WTC11 (cell line): ENCODE data around the gene ENKUR. TPM values are rescaled to one million over a fixed set of nuclear protein-coding genes. Genes with fewer than 3 reads are reported as not detected.
"Not testable (repeated sequence)": the region's sequence is repeated elsewhere in the genome, so short reads cannot be mapped to it uniquely, and the experiment has no call there.

Experiments used
- ATAC-seq: fragments of 200-7000 bp; cut with Tn5 transposase; 2 replicates; pipeline ENCODE4 v1.10.0; 2021; ENCODE audit warnings: mild to moderate bottlenecking, moderate library complexity
- CTCF ChIA-PET: fragments of 300-600 bp; sonication (Branson Sonifier 250); formaldehyde crosslinking; loops from one replicate; lab custom pipeline; 2021; ENCODE audit warnings: antibody characterized with exemption; lab: Charles Lee
- POLR2A ChIA-PET: fragments of 350-600 bp; sonication (Branson Sonifier 250); formaldehyde crosslinking; loops from one replicate; lab custom pipeline; 2021; ENCODE audit warnings: antibody characterized with exemption; lab: Charles Lee
- DNase-seq: peaks from one replicate; pipeline ENCODE4 v3.0.0; 2021; ENCODE audit warnings: low spot score
- H3K27ac Mint-ChIP-seq: 2 replicates; pipeline ENCODE4 v1.8.0; 2021; ENCODE audit warnings: mixed read lengths
- H3K27me3 Mint-ChIP-seq: 2 replicates; pipeline ENCODE4 v1.8.0; 2021; ENCODE audit warnings: low read depth, mild to moderate bottlenecking, moderate library complexity, mixed read lengths
- H3K36me3 Mint-ChIP-seq: 2 replicates; pipeline ENCODE4 v1.8.0; 2021; ENCODE audit warnings: mixed read lengths
- H3K4me1 Mint-ChIP-seq: 2 replicates; pipeline ENCODE4 v1.8.0; 2022; ENCODE audit warnings: mixed read lengths
- H3K4me3 Mint-ChIP-seq: 2 replicates; pipeline ENCODE4 v1.8.0; 2021; ENCODE audit warnings: mild to moderate bottlenecking, moderate library complexity, mixed read lengths
- H3K9me3 Mint-ChIP-seq: 2 replicates; pipeline ENCODE4 v1.8.0; 2021; ENCODE audit warnings: mixed read lengths
- ELF4 ChIP-seq: sonication (generic); formaldehyde crosslinking; IDR thresholded peaks from 2 replicates; pipeline ENCODE4 v1.8.1; 2022; ENCODE audit warnings: low read depth, mild to moderate bottlenecking, moderate library complexity, missing genetic modification reagents
- FOXK1 ChIP-seq: sonication (generic); formaldehyde crosslinking; IDR thresholded peaks from 2 replicates; pipeline ENCODE4 v1.8.0; 2022; ENCODE audit warnings: mild to moderate bottlenecking, moderate library complexity, missing genetic modification reagents
- FOXP1 ChIP-seq: sonication (generic); formaldehyde crosslinking; IDR thresholded peaks from 2 replicates; pipeline ENCODE4 v1.8.0; 2022; ENCODE audit warnings: missing genetic modification reagents, mild to moderate bottlenecking, moderate library complexity, borderline replicate concordance
- GTF2I ChIP-seq: fragments of 250-450 bp; sonication (Bioruptor Pico); conservative IDR thresholded peaks from 2 replicates; pipeline ENCODE4 v1.4.0; 2021; ENCODE audit warnings: mild to moderate bottlenecking
- MXD4 ChIP-seq: fragments of 250-450 bp; sonication (Bioruptor Pico); IDR thresholded peaks from 2 replicates; pipeline ENCODE4 v1.8.0; 2021; ENCODE audit warnings: mild to moderate bottlenecking, moderate library complexity, borderline replicate concordance
- NFATC4 ChIP-seq: fragments of 250-450 bp; sonication (Bioruptor Pico); IDR thresholded peaks from 2 replicates; pipeline ENCODE4 v1.9.0; 2021; ENCODE audit warnings: mild to moderate bottlenecking
- NFYB ChIP-seq: sonication (generic); formaldehyde crosslinking; conservative IDR thresholded peaks from 2 replicates; pipeline ENCODE4 v1.8.0; 2022; ENCODE audit warnings: low read depth, missing genetic modification reagents
- SOX15 ChIP-seq: fragments of 250-450 bp; sonication (Bioruptor Pico); IDR thresholded peaks from 2 replicates; pipeline ENCODE4 v1.9.0; 2021; ENCODE audit warnings: mild to moderate bottlenecking
- ZNF138 ChIP-seq: sonication (generic); formaldehyde crosslinking; conservative IDR thresholded peaks from 2 replicates; pipeline ENCODE4 v1.8.1; 2022; ENCODE audit warnings: mild to moderate bottlenecking, moderate library complexity, missing genetic modification reagents
- ZNF263 ChIP-seq: sonication (generic); formaldehyde crosslinking; IDR thresholded peaks from 2 replicates; pipeline ENCODE4 v1.8.1; 2022; ENCODE audit warnings: low read depth, mild to moderate bottlenecking, moderate library complexity, missing genetic modification reagents
- ZNF317 ChIP-seq: sonication (generic); formaldehyde crosslinking; IDR thresholded peaks from 2 replicates; pipeline ENCODE4 v1.8.1; 2023; ENCODE audit warnings: low read depth, mild to moderate bottlenecking, moderate library complexity, missing genetic modification reagents, borderline replicate concordance
- ZNF396 ChIP-seq: fragments of 250-450 bp; sonication (Bioruptor Pico); IDR thresholded peaks from 2 replicates; pipeline ENCODE4 v1.8.0; 2021; ENCODE audit warnings: mild to moderate bottlenecking, moderate library complexity, borderline replicate concordance
- total RNA-seq: library from RNA; stranded (reverse); gene quantifications from 3 replicates; pipeline ENCODE4 v1.2.3, GENCODE V29; 2021
- TF ChIP-seq, protein P1 (sequence below): sonication (generic); formaldehyde crosslinking; IDR thresholded peaks from 2 replicates; pipeline ENCODE4 v1.8.1; 2022; ENCODE audit warnings: missing genetic modification reagents, borderline replicate concordance
- TF ChIP-seq, protein P2 (sequence below): sonication (generic); formaldehyde crosslinking; IDR thresholded peaks from 2 replicates; pipeline ENCODE4 v1.8.0; 2022; ENCODE audit warnings: mild to moderate bottlenecking, missing genetic modification reagents
- TF ChIP-seq, protein P3 (sequence below): sonication (generic); formaldehyde crosslinking; IDR thresholded peaks from 2 replicates; pipeline ENCODE4 v1.8.0; 2022; ENCODE audit warnings: mild to moderate bottlenecking, missing genetic modification reagents
- TF ChIP-seq, protein P4 (sequence below): sonication (generic); formaldehyde crosslinking; IDR thresholded peaks from 2 replicates; pipeline ENCODE4 v1.8.1; 2023; ENCODE audit warnings: mild to moderate bottlenecking, moderate library complexity, missing genetic modification reagents
- TF ChIP-seq, protein P5 (sequence below): fragments of 250-450 bp; sonication (Bioruptor Pico); IDR thresholded peaks from 2 replicates; pipeline ENCODE4 v1.9.0; 2021; ENCODE audit warnings: mild to moderate bottlenecking

ENKUR gene
- total RNA-seq, 1 experiment from 2014 or later = not detected

DNA sequence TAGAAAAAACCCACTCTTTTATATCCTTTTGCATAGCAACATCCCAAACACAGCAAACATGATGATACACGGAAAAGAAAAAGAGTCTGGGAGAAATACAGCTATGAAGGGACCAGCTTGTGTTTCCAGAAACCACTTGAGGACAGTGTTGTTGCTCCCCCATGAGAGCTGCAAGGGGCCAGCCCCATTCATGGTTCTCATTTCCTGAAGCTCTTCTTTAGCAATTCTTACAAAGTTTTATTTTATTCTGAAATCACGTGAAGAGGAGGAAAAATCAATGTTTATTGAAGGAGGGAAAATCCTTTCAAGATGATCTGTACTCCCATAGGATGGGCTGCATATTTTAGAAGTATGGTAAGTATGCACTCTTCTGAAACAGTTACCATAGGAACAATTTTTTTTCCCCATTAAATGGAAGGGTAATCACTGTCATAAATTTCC, 46.1 kb downstream of the ENKUR start (continued):
- TF ChIP-seq, protein P1, sequence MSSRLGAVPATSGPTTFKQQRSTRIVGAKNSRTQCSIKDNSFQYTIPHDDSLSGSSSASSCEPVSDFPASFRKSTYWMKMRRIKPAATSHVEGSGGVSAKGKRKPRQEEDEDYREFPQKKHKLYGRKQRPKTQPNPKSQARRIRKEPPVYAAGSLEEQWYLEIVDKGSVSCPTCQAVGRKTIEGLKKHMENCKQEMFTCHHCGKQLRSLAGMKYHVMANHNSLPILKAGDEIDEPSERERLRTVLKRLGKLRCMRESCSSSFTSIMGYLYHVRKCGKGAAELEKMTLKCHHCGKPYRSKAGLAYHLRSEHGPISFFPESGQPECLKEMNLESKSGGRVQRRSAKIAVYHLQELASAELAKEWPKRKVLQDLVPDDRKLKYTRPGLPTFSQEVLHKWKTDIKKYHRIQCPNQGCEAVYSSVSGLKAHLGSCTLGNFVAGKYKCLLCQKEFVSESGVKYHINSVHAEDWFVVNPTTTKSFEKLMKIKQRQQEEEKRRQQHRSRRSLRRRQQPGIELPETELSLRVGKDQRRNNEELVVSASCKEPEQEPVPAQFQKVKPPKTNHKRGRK (CRISPR knock-in tag) = no peak
- TF ChIP-seq, protein P2, sequence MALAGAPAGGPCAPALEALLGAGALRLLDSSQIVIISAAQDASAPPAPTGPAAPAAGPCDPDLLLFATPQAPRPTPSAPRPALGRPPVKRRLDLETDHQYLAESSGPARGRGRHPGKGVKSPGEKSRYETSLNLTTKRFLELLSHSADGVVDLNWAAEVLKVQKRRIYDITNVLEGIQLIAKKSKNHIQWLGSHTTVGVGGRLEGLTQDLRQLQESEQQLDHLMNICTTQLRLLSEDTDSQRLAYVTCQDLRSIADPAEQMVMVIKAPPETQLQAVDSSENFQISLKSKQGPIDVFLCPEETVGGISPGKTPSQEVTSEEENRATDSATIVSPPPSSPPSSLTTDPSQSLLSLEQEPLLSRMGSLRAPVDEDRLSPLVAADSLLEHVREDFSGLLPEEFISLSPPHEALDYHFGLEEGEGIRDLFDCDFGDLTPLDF (CRISPR knock-in tag) = no peak
- TF ChIP-seq GTF2I (CRISPR knock-in tag) (no peak), FOXP1 (CRISPR knock-in tag) (no peak), ELF4 (no peak), NFYB (CRISPR knock-in tag) (no peak), SOX15 (CRISPR knock-in tag) (no peak), ZNF317 (CRISPR knock-in tag) (no peak)
- TF ChIP-seq, protein P3, sequence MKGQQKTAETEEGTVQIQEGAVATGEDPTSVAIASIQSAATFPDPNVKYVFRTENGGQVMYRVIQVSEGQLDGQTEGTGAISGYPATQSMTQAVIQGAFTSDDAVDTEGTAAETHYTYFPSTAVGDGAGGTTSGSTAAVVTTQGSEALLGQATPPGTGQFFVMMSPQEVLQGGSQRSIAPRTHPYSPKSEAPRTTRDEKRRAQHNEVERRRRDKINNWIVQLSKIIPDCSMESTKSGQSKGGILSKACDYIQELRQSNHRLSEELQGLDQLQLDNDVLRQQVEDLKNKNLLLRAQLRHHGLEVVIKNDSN (CRISPR knock-in tag) = no peak
- TF ChIP-seq, protein P4, sequence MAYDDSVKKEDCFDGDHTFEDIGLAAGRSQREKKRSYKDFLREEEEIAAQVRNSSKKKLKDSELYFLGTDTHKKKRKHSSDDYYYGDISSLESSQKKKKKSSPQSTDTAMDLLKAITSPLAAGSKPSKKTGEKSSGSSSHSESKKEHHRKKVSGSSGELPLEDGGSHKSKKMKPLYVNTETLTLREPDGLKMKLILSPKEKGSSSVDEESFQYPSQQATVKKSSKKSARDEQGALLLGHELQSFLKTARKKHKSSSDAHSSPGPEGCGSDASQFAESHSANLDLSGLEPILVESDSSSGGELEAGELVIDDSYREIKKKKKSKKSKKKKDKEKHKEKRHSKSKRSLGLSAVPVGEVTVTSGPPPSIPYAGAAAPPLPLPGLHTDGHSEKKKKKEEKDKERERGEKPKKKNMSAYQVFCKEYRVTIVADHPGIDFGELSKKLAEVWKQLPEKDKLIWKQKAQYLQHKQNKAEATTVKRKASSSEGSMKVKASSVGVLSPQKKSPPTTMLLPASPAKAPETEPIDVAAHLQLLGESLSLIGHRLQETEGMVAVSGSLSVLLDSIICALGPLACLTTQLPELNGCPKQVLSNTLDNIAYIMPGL (CRISPR knock-in tag) = no peak

DNA sequence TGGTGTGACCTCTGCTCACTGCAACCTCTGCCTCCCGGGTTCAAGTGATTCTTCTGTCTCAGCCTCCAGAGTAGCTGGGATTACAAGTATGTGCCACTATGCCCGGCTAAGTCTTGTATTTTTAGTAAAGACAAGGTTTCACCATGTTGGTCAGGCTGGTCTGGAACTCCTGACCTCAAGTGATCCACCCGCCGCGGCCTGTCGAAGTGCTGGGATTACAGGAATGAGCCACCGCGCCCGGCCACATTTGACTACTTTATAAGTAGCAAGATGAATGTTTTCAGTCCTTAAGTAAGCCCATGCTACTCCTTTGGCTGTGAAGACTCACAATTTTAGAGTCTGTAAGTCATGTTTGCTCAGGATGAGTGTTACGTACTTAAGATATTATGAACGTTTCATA, 47.0 kb downstream of the ENKUR start:
- H3K4me1 Mint-ChIP-seq, H3K9me3 Mint-ChIP-seq, ATAC-seq, H3K27me3 Mint-ChIP-seq, POLR2A ChIA-PET, H3K4me3 Mint-ChIP-seq, H3K36me3 Mint-ChIP-seq, H3K27ac Mint-ChIP-seq, DNase-seq: not testable (repeated sequence)
- CTCF ChIA-PET = interaction anchor here (1.0 to 1.4 kb wide), 2 partner anchors 16 to 351 kb away, joined by 3 to 4 read pairs; partner anchors contain the start of gene PRTFDC1

DNA sequence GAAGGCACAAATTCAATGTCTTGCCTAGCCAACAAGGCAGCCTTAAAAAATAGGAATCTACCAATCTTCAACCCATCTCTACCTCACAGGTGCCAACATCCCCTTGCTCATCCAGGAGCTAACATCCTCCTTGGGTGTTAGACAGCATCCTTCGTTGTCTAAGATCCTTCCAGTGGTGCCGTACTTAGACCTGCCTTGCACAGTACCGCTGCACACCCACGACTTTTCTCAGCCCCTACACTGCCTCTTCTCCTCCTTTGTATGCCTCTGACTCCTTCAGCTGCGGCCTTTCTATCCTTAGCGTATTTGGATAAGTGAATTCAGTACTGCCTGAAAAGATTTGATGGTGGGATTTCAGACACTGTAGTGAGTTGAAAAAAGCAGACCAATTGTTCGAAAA, 47.6 kb downstream of the ENKUR start:
- CTCF ChIA-PET = interaction anchor here (0.6 kb wide), 1 partner anchor 47 kb away, joined by 3 read pairs; no protein-coding TSS in a partner anchor
- H3K4me1 Mint-ChIP-seq = no peaks in the 10 kb centered on the region
- POLR2A ChIA-PET = no interaction called here

DNA sequence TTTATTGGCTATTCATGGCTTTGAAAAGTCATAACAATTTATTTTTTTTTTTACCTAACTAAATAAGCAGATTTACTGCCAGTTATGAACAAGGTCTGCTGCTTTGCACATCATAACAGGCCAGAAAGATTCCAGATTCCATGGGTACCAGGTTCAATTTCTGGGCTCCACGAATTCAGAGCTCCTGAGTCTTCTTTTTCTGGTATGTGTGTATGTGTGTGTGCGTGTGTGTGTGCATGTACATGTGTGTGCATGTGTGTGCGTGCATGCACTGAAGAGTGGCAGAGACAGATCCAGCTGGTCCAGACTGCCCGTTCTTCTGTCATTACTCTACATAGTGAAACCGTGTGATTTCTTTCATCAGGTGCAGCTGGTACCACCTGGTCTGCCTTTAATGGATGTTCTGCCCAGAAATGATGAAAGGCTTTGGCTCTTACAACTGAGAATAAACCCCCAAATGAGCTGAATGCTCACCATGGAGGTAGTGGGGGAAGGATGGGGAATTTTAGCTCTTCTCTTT, 48.9 kb downstream of the ENKUR start:
- H3K27me3 Mint-ChIP-seq = no peaks in the 10 kb centered on the region
- H3K4me3 Mint-ChIP-seq = no peak overlapping the region
- H3K27ac Mint-ChIP-seq = no peak overlapping the region
- POLR2A ChIA-PET = no interaction called here
- CTCF ChIA-PET = no interaction called here
- DNase-seq = no peak
- TF ChIP-seq FOXK1 (CRISPR knock-in tag) (no peak), ZNF263 (no peak), NFATC4 (no peak), FOXP1 (CRISPR knock-in tag) (no peak), MXD4 (CRISPR knock-in tag) (no peak), ZNF138 (CRISPR knock-in tag) (no peak), ZNF396 (CRISPR knock-in tag) (no peak)
- TF ChIP-seq, protein P1 (CRISPR knock-in tag) = no peak
- no peaks in the 10 kb centered on the region for H3K36me3 Mint-ChIP-seq
- no peak for ATAC-seq
- H3K4me1 Mint-ChIP-seq = no peaks in the 10 kb centered on the region
- no peaks in the 10 kb centered on the region for H3K9me3 Mint-ChIP-seq

More for the DNA sequence above, 47.6 kb downstream of the ENKUR start:
- no peaks in the 10 kb centered on the region for H3K36me3 Mint-ChIP-seq
- no peak overlapping the region for H3K4me3 Mint-ChIP-seq
- no peaks in the 10 kb centered on the region for H3K9me3 Mint-ChIP-seq
- H3K27me3 Mint-ChIP-seq = no peaks in the 10 kb centered on the region
- ATAC-seq (no peak), DNase-seq (no peak)
- no peak overlapping the region for H3K27ac Mint-ChIP-seq
- TF ChIP-seq, protein P5, sequence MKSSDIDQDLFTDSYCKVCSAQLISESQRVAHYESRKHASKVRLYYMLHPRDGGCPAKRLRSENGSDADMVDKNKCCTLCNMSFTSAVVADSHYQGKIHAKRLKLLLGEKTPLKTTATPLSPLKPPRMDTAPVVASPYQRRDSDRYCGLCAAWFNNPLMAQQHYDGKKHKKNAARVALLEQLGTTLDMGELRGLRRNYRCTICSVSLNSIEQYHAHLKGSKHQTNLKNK (CRISPR knock-in tag) = no peak
- TF ChIP-seq, all 79 proteins: peak for 0
